ENCODE data around the gene PIK3CG. TPM values are rescaled to one million over a fixed set of nuclear protein-coding genes. Genes with fewer than 3 reads are reported as not detected.

PIK3CG gene
- total RNA-seq, 1 experiment from 2014 or later, result 2.9 TPM

DNA sequence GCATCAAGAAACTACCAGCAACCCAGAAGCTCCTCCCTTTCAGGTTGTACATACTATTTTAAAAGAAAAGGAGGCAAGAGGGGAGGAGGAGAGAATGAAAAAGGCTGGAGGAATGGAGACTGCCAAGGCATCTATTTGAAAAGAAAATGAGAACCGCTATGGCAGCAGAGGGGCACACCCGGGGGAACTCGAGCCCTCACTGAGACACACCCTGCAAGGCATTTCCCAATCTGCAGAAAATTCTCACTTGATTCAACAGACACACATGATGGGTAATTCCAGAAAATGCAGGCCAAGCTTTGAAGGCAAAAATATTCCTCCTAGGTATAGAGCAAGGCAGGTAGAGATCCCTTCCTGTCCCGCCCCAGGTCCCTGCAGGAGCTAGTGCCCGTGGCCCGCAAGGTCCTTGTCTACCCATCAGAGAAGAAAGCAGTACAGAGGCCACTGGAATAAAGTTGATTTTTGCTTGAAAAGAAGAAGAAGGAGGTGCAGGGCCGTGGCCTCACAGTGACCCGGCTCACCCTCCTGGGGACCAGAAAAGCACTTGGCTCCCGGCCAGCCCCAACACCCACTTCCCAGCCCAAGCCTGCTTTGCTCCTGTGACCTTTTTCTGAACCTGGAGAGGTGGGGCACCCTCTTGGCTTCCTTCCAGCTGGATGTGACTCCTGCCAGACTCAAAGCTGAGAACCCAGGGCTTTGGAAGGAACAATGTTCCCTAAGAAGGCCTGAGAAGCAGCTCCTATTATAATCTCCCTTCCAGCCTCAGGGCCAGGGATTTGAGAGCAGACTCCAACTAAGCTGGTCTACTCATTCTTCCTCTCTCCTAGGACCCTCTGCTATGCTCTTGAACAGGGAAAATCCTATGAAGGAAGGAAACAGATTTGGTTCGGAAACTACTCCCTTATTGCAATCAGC lies 6.2 kb upstream of the PIK3CG start:
- peak; percentile 92 for DNase-seq (ENCODE audit: low spot score)

- DNase-seq (ENCODE audit: low spot score), result no peak
Observed at GRCh38 chr7:106862317-106863089, 2.6 kb upstream of the PIK3CG start.

- no peak for DNase-seq (ENCODE audit: low spot score)
Observed at GRCh38 chr7:106863274-106863997, 1.6 kb upstream of the PIK3CG start.

DNA sequence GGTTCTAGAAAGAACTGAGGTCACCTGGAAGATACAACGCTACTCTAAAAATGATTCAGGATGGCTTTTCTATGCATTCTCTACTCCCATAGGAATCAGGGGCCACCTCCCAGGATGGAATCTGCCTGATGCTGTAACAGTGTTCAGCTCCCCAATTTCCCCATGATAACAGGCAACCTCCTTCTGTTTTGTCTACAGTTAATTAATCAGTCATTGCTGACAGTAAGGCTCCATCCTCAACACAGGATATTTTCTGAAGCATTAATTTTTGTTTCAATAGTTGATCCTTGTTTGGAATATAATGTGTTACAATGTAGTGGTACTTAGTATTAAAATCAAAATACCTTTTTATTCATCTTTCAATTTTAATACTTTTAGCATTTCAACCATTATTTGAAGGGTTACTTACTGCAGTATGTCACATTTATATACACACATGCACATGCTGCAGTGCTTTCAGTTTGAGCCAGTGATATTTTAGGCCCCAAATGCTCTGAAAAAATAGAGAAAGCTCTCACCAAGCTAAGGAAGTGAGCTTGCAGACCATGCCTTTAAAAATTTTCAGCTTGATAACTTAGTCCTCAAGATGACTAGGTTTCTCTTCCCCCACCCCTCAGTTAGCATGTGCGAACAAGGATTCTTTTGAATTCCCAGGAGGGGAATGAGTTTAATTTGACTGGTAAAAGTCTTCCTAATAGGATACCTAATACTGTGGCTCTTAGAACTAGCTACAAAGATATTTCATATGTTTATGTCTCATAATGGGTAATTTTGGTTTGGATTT lies 592 bp upstream of the PIK3CG start:
- DNase-seq (ENCODE audit: low spot score), result no peak

GRCh38 chr7:106866298-106867281 lies 1.5 kb downstream of the PIK3CG start:
- DNase-seq (ENCODE audit: low spot score), result no peak

GRCh38 chr7:106867641-106868351 lies 2.7 kb downstream of the PIK3CG start:
- no peak for DNase-seq (ENCODE audit: low spot score)

DNA sequence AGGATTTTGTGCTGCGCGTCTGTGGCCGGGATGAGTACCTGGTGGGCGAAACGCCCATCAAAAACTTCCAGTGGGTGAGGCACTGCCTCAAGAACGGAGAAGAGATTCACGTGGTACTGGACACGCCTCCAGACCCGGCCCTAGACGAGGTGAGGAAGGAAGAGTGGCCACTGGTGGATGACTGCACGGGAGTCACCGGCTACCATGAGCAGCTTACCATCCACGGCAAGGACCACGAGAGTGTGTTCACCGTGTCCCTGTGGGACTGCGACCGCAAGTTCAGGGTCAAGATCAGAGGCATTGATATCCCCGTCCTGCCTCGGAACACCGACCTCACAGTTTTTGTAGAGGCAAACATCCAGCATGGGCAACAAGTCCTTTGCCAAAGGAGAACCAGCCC lies 3.3 kb downstream of the PIK3CG start:
- DNase-seq (ENCODE audit: low spot score), result no peak

DNA sequence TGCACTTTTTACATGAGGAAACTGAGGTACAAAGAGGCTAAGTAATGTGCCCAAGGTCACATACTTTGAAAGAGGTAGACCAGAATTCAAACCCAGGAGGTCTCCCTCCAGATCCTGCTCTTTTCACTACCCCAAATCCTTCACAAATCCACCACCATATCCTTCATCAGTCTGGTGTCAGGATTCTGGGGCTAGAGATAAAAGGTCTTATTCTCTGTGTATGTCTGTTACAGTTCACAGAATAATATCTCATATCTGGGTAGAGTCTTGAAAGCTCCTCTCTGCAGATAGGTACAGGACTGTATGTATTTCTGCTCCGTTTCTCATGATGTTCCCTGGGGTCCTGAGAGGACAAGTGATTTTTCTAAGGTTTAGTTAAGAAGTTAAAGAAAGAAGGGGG lies 4.9 kb downstream of the PIK3CG start:
- no peak for DNase-seq (ENCODE audit: low spot score)

DNA sequence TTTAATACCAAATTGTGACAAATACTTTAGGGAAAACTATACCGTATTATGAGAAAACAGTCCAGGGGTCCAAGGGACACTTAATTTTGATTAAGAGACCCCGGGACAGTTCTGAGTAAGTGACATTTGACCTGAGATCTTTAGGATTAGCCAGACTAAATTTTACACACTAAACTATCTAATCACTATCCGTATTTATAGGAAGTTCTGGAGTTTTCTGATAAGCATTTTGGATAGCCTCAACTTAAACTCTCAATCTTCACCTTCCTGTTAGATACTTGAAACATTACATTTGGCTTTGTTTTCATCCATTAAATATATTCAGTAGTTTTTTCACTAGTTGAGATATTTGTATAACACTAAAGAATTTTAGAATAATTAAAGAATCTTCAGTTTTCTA lies 5.4 kb downstream of the PIK3CG start:
- no peak for DNase-seq (ENCODE audit: low spot score)

DNA sequence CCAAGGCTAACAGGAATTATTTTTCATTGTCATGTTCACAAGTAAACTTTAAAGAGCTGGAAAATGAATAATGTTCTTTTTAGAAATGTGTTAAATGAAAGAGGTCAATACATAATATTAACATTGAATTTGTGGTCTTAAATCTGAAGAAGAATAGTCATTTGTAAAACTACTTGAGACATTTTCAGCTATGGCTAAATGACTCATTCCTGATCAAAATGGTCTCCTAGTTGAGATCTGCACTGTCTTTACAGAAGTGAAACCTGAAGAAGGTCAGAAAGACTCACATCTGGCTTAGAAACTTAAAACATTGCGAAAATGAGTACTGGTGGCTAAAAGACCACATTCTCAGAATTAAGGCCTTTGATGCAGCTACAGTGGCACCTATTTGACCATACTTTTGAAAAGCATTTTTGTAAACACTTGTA lies 5.9 kb downstream of the PIK3CG start:
- DNase-seq (ENCODE audit: low spot score), result no peak

DNA sequence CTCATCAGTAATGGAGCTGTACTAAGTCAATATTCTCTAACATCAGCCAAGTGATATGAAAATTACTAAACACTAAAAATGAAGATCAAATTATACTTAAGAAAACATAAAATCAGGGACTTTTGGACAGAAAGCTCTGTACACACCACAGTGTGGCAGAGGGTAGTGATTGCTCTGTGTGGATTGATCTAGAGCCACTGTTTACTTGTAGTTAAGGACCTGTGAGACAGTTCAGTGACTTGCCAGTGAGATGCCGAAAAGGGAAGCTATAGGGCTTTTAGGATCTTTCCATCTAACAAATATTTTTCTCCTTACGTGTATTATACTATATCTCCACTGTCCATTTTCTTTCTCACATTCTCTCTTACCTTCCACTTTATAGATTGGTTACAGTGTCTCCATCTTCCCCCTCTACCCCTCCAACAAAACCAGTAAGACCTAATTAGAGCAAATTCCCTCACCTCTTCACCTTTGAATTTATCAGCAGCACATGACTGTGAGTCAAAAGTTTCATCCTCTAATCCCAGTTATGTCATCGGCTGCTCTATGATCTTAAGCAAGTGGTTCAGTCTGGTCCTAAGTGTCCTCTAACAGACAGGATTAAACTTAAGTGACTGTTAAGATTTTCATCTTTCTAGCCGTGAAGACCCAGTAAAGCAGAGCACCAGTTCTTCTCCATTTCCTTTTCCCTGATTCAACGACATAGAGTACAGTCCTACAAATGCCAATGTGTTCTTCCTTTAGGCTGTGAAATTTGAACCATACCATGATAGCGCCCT lies 6.9 kb downstream of the PIK3CG start:
- no peak for DNase-seq (ENCODE audit: low spot score)

DNA sequence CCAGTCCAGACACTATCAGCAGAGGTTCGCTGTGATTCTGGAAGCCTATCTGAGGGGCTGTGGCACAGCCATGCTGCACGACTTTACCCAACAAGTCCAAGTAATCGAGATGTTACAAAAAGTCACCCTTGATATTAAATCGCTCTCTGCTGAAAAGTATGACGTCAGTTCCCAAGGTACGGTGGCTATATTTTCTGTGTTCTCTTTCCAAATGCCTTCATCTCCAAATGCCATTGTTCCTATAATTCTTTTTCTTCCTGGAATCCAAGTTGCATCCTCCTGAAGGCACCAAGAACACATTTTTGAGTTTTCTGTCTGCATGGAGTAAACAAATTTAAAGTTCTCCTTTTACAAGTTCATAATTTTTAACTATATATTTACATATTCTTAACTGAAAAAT lies 7.7 kb downstream of the PIK3CG start:
- DNase-seq (ENCODE audit: low spot score), result no peak

GRCh38 chr7:106874076-106874475 lies 9.0 kb downstream of the PIK3CG start:
- no peak for DNase-seq (ENCODE audit: low spot score)

- DNase-seq (ENCODE audit: low spot score), result no peak
Observed at GRCh38 chr7:106875508-106875907, 10.4 kb downstream of the PIK3CG start.

GRCh38 chr7:106878748-106879439 lies 13.8 kb downstream of the PIK3CG start:
- no peak for DNase-seq (ENCODE audit: low spot score)

DNA sequence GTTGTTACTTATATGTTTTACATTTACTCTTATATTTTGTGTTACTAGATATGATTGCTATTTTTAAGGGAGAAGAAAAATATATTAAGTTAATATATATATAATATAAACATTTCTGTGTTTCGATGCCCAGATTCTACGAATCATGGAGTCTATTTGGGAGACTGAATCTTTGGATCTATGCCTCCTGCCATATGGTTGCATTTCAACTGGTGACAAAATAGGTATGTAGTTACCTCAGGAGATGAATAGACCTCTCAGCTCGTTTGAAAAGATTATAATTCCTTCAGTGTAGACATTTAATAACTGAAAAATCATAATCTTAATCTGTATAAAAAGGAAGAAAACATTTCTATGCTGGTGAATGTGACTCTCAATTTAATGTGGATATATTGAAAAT lies 16.9 kb downstream of the PIK3CG start:
- no peak for DNase-seq (ENCODE audit: low spot score)

DNA sequence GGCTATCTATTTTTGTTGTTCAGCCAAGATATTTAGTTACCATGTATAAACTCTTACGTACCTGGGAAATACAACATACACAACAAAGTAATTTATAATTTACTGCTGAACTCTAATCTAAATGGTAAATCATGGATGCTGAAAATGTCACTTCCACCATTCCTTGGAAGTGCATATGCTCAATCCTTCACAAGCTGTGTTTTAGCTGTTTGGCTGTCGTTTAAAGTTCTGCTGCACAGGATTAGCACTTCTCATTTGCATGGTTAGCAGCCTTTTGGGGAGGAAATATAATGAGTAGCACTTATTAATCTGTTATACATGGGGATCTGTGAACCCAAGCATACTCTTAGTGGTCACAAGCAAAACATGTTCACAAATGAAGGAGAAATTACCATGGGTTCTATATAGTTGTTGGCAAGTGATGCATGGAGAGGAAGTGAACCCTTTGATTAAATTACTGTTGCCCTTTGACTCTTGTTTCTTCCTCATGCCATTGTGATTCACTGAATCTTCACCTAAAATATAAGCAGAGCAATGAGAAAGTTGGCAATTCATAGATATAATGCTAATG lies 18.5 kb downstream of the PIK3CG start:
- DNase-seq (ENCODE audit: low spot score), result no peak

- no peak for DNase-seq (ENCODE audit: low spot score)
Observed at GRCh38 chr7:106885652-106886051, 20.6 kb downstream of the PIK3CG start.
